Endothelial cell of hepatic sinusoid (primary cell): ENCODE data around the gene IRAK2.
"Not testable (repeated sequence)": the region's sequence is repeated elsewhere in the genome, so short reads cannot be mapped to it uniquely, and the experiment has no call there.

Experiments
- in situ Hi-C: cut with HindIII; loops from 2 replicates; pipeline ENCODE4 v1.10.0; 2017; ENCODE audit warnings: low sequenced_read_pairs

The IRAK2 gene

GRCh38 chr3:10157031-10157430 is 7.7 kb upstream of the IRAK2 start:
- in situ Hi-C loops, result no loop called here

GRCh38 chr3:10158555-10158954 is 6.2 kb upstream of the IRAK2 start:
- in situ Hi-C loops, result not testable (repeated sequence)

- in situ Hi-C loops, result loop anchor here (10.0 kb wide), 1 partner anchor 84 kb away; the partner anchor contains the start of gene TATDN2
Observed at GRCh38 chr3:10160346-10160745, 4.4 kb upstream of the IRAK2 start.

GRCh38 chr3:10160925-10161324 is 3.8 kb upstream of the IRAK2 start:
- in situ Hi-C loops, result loop anchor here (10.0 kb wide), 1 partner anchor 84 kb away; the partner anchor contains the start of gene TATDN2

- in situ Hi-C loops, result loop anchor here (10.0 kb wide), 1 partner anchor 83 kb away; the partner anchor contains the start of gene TATDN2
Observed at GRCh38 chr3:10162185-10162584, 2.5 kb upstream of the IRAK2 start.

- in situ Hi-C loops, result loop anchor here (10.0 kb wide), 1 partner anchor 81 kb away; the partner anchor contains the start of gene TATDN2
Observed at GRCh38 chr3:10164201-10164545, 546 bp upstream of the IRAK2 start.

- in situ Hi-C loops, result loop anchor here (10.0 kb wide), 1 partner anchor 79 kb away; the partner anchor contains the start of gene TATDN2
Observed at GRCh38 chr3:10166213-10166604, 1.5 kb downstream of the IRAK2 start.

- in situ Hi-C loops, result loop anchor here (10.0 kb wide), 1 partner anchor 76 kb away; the partner anchor contains the start of gene TATDN2
Observed at GRCh38 chr3:10169000-10169496, 4.3 kb downstream of the IRAK2 start.

GRCh38 chr3:10170915-10171478 is 6.3 kb downstream of the IRAK2 start:
- in situ Hi-C loops, result no loop called here

GRCh38 chr3:10173095-10173925 is 8.6 kb downstream of the IRAK2 start:
- in situ Hi-C loops, result no loop called here

GRCh38 chr3:10173926-10174435 is 9.3 kb downstream of the IRAK2 start:
- in situ Hi-C loops, result no loop called here

- in situ Hi-C loops, result not testable (repeated sequence)
Observed at GRCh38 chr3:10175334-10175733, 10.6 kb downstream of the IRAK2 start.

- in situ Hi-C loops, result not testable (repeated sequence)
Observed at GRCh38 chr3:10176150-10176549, 11.4 kb downstream of the IRAK2 start.

- in situ Hi-C loops, result no loop called here
Observed at GRCh38 chr3:10177737-10178136, 13.0 kb downstream of the IRAK2 start.

- in situ Hi-C loops, result no loop called here
Observed at GRCh38 chr3:10178892-10179291, 14.2 kb downstream of the IRAK2 start.

GRCh38 chr3:10180289-10180688 is 15.6 kb downstream of the IRAK2 start:
- in situ Hi-C loops, result no loop called here

- in situ Hi-C loops, result no loop called here
Observed at GRCh38 chr3:10180738-10181295, 16.1 kb downstream of the IRAK2 start.

GRCh38 chr3:10182950-10183349 is 18.2 kb downstream of the IRAK2 start:
- in situ Hi-C loops, result no loop called here

GRCh38 chr3:10184250-10184649 is 19.5 kb downstream of the IRAK2 start:
- in situ Hi-C loops, result no loop called here

GRCh38 chr3:10185804-10186762 is 21.4 kb downstream of the IRAK2 start:
- in situ Hi-C loops, result no loop called here
